ENCODE results near the gene MYO15B. TPM values are rescaled to one million over a fixed set of nuclear protein-coding genes. Genes with fewer than 3 reads are reported as not detected.

Gene MYO15B
- total RNA-seq, 2 experiments from 2014 or later, result 8.9 to 19.2 TPM

- Histone ChIP-seq H3K9me3 (ENCODE audit: low read length) (no peaks in the 10 kb centered on the region), H3K36me3 (ENCODE audit: insufficient read depth, low read length) (no peaks in the 10 kb centered on the region), H4K20me1 (ENCODE audit: insufficient read depth, low read length) (no peaks in the 10 kb centered on the region), H3K9me2 (ENCODE audit: insufficient read depth, low read length) (no peaks in the 10 kb centered on the region), H3K4me2 (ENCODE audit: low read length) (no peak overlapping the region), H3K4me3 (ENCODE audit: low read depth, low read length, poor library complexity, severe bottlenecking) (no peak overlapping the region), H2AFZ (ENCODE audit: low read length) (no peak overlapping the region), H3K79me2 (ENCODE audit: insufficient read depth, low read depth, low read length) (no peaks in the 10 kb centered on the region), H3K27ac (ENCODE audit: low read depth, low read length, poor library complexity, severe bottlenecking) (no peak overlapping the region), H3K4me1 (ENCODE audit: insufficient read depth, low read length, poor library complexity, severe bottlenecking) (no peaks in the 10 kb centered on the region)
- DNase-seq (ENCODE audit: low spot score), result no peak
- intact Hi-C loops (cut with micrococcal nuclease; ENCODE audit: unreplicated experiment), result no loop called here
- POLR2A ChIA-PET, result no interaction called here
- no TSS peak for BruUV-seq (replicated peaks)
- TF ChIP-seq EZH2phosphoT487 (IDR thresholded peaks at IDR 0.05; ENCODE audit: borderline replicate concordance, low read depth, low read length) (no peak), CTCF (conservative IDR thresholded peaks at IDR 0.05; ENCODE audit: low read length) (no peak)
- CTCF ChIA-PET (ENCODE audit: unreplicated experiment), result no interaction called here
These were observed 38.8 kb upstream of the MYO15B start for GRCh38 chr17:75548813-75549212.

DNA sequence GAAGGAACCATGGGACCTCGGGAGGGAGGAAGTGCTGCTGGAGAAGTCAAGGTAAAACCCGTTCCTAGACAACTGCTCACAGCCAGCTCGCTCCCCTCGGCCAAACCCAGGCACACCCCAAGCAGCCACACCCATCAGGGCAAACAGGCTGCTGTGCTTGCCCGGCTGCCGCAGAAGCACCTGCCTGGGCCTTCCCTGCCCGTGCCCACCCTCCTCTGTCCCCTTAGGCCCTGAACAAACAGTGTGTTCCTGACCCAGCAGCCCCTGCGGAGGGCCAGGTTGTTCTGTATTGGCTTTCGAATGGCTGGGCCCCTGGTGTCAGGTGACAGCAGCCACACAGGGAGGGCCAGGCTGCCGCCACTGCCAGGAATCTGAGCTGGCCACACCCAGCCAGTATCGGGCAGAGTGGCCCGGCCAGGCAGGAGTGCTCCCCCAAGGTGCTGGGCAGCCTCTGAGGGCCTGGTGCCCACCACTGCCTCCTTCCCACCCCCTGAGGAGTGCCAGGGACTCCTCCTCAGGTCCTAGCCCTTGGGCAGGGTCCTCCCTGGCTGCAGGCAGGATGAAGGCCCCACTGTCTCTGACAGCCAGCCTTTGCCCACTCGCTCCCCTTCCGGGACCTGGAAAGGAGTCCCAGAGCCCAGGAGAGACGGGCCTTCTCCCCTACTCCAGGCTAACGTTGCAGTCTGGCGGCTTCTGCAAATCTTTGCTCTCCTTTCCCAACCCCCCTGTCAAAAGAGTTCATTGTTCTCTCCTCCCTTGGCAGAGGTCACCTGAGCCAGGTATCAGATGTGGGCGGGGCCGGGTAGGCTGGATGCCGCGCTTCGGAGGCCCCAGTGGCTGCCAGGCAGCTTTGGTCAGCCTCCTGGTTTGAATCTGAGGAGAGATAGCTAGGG is 38.1 kb upstream of the MYO15B start:
- no peaks in the 10 kb centered on the region for H3K36me3 ChIP-seq (ENCODE audit: insufficient read depth, low read length)
- no peaks in the 10 kb centered on the region for H3K9me3 ChIP-seq (ENCODE audit: low read length)
- H3K79me2 ChIP-seq (ENCODE audit: insufficient read depth, low read depth, low read length), result no peaks in the 10 kb centered on the region
- no peak overlapping the region for H3K4me2 ChIP-seq (ENCODE audit: low read length)
- no peak overlapping the region for H3K27ac ChIP-seq (ENCODE audit: low read depth, low read length, poor library complexity, severe bottlenecking)
- no peaks in the 10 kb centered on the region for H4K20me1 ChIP-seq (ENCODE audit: insufficient read depth, low read length)
- no peak overlapping the region for H2AFZ ChIP-seq (ENCODE audit: low read length)
- BruUV-seq (replicated peaks), result no TSS peak
- intact Hi-C loops (cut with micrococcal nuclease; ENCODE audit: unreplicated experiment), result no loop called here
- TF ChIP-seq CTCF (conservative IDR thresholded peaks at IDR 0.05; ENCODE audit: low read length) (no peak), EZH2phosphoT487 (IDR thresholded peaks at IDR 0.05; ENCODE audit: borderline replicate concordance, low read depth, low read length) (no peak)
- no peak overlapping the region for H3K4me3 ChIP-seq (ENCODE audit: low read depth, low read length, poor library complexity, severe bottlenecking)
- H3K9me2 ChIP-seq (ENCODE audit: insufficient read depth, low read length), result no peaks in the 10 kb centered on the region
- no peaks in the 10 kb centered on the region for H3K4me1 ChIP-seq (ENCODE audit: insufficient read depth, low read length, poor library complexity, severe bottlenecking)
- POLR2A ChIA-PET, result interaction anchor here (1.2 kb wide), 1 partner anchor 22 kb away, joined by 4 read pairs; no protein-coding TSS in a partner anchor
- no peak for DNase-seq (ENCODE audit: low spot score)
- CTCF ChIA-PET (ENCODE audit: unreplicated experiment), result no interaction called here

GRCh38 chr17:75550139-75550465 is 37.5 kb upstream of the MYO15B start:
- ChIA-PET CTCF (ENCODE audit: unreplicated experiment) (no interaction called here), POLR2A (interaction anchor here (1.2 kb wide), 1 partner anchor 23 kb away, joined by 4 read pairs; no protein-coding TSS in a partner anchor)
- no peak for DNase-seq (ENCODE audit: low spot score)
- no peak overlapping the region for H3K4me2 ChIP-seq (ENCODE audit: low read length)
- H2AFZ ChIP-seq (ENCODE audit: low read length), result no peak overlapping the region
- BruUV-seq (replicated peaks), result no TSS peak
- no peaks in the 10 kb centered on the region for H3K36me3 ChIP-seq (ENCODE audit: insufficient read depth, low read length)
- H3K4me1 ChIP-seq (ENCODE audit: insufficient read depth, low read length, poor library complexity, severe bottlenecking), result no peaks in the 10 kb centered on the region
- H4K20me1 ChIP-seq (ENCODE audit: insufficient read depth, low read length), result no peaks in the 10 kb centered on the region
- TF ChIP-seq EZH2phosphoT487 (IDR thresholded peaks at IDR 0.05; ENCODE audit: borderline replicate concordance, low read depth, low read length), result no peak
- no peak for TF ChIP-seq CTCF (conservative IDR thresholded peaks at IDR 0.05; ENCODE audit: low read length)
- no peak overlapping the region for H3K27ac ChIP-seq (ENCODE audit: low read depth, low read length, poor library complexity, severe bottlenecking)
- no peaks in the 10 kb centered on the region for H3K79me2 ChIP-seq (ENCODE audit: insufficient read depth, low read depth, low read length)
- no peak overlapping the region for H3K4me3 ChIP-seq (ENCODE audit: low read depth, low read length, poor library complexity, severe bottlenecking)
- intact Hi-C loops (cut with micrococcal nuclease; ENCODE audit: unreplicated experiment), result no loop called here
- H3K9me3 ChIP-seq (ENCODE audit: low read length), result no peaks in the 10 kb centered on the region
- H3K9me2 ChIP-seq (ENCODE audit: insufficient read depth, low read length), result no peaks in the 10 kb centered on the region

Data from OCI-LY7 (cell line).